ENCODE results near the gene MRAP. TPM values are rescaled to one million over a fixed set of nuclear protein-coding genes. Genes with fewer than 3 reads are reported as not detected.

MRAP gene
- total RNA-seq, 1 experiment from 2014 or later: not detected

GRCh38 chr21:32333953-32334673, 35.5 kb downstream of the MRAP start (continued):
- TF ChIP-seq YY1 (IDR thresholded peaks at IDR 0.05; ENCODE audit: extremely low read depth, insufficient replicate concordance, low read depth, low read length): no peak
- TF ChIP-seq MAX (IDR thresholded peaks at IDR 0.05): no peak
- TF ChIP-seq SIN3A (IDR thresholded peaks at IDR 0.05; ENCODE audit: low read depth): no peak
- no peak for TF ChIP-seq SP1 (IDR thresholded peaks at IDR 0.05; ENCODE audit: low read depth)

- POLR2A ChIA-PET: no interaction called here
- Histone ChIP-seq H3K27me3 (ENCODE audit: insufficient read depth, low read length) (no peaks in the 10 kb centered on the region), H2AFZ (ENCODE audit: low read depth, low read length, poor library complexity, severe bottlenecking) (no peak overlapping the region), H3K4me1 (ENCODE audit: control insufficient read depth in 1 of 2, insufficient read depth in 2 of 2, low read length in 2 of 2) (peaks cover 6 to 8% of the 10 kb centered on the region in 2 experiments), H3K9me2 (ENCODE audit: insufficient read depth) (no peaks in the 10 kb centered on the region), H3K27ac (ENCODE audit: low read depth, low read length) (no peak overlapping the region), H3K79me2 (ENCODE audit: insufficient read depth, low read length) (peaks cover 23% of the 10 kb centered on the region; the same call in 1 of the 2 replicates), H3K4me3 (replicated peaks in 1 of 2; ENCODE audit: low read depth in 1 of 2, low read length in 2 of 2) (no peak overlapping the region), H3K9ac (ENCODE audit: low read length) (no peak overlapping the region), H3K9me3 (ENCODE audit: control insufficient read depth in 1 of 2, insufficient read depth in 1 of 2, low read depth in 1 of 2, low read length in 2 of 2) (no peaks in the 10 kb centered on the region), H3K36me3 (ENCODE audit: control insufficient read depth in 1 of 2, insufficient read depth in 2 of 2, low read length in 2 of 2) (peaks cover 54 to 71% of the 10 kb centered on the region in 2 experiments), H3K4me2 (ENCODE audit: low read length) (no peak overlapping the region), H4K20me1 (ENCODE audit: insufficient read depth) (peaks cover 8% of the 10 kb centered on the region; the same call in 1 of the 2 replicates)
- no TSS peak for BruUV-seq (replicated peaks)
- DNase-seq (ENCODE audit: low read depth, low spot score) (no peak), ATAC-seq (no peak)
- intact Hi-C loops (cut with micrococcal nuclease): no loop called here
- TF ChIP-seq POLR2AphosphoS5 (IDR thresholded peaks at IDR 0.05; ENCODE audit: low read depth, low read length): no peak
- no peak for TF ChIP-seq RAD21 (IDR thresholded peaks at IDR 0.05; ENCODE audit: low read depth)
- TF ChIP-seq FOSL1 (IDR thresholded peaks at IDR 0.05; ENCODE audit: low read depth): no peak
- no peak for TF ChIP-seq EZH2 (IDR thresholded peaks at IDR 0.05)
- no peak for TF ChIP-seq POLR2A (IDR thresholded peaks at IDR 0.05; ENCODE audit: borderline replicate concordance, extremely low read depth, insufficient read depth, insufficient read length)
- TF ChIP-seq CBX3 (IDR thresholded peaks at IDR 0.05; ENCODE audit: low read depth): no peak
- TF ChIP-seq ELF1 (IDR thresholded peaks at IDR 0.05; ENCODE audit: borderline replicate concordance, low read depth): no peak
- TF ChIP-seq EZH2phosphoT487 (IDR thresholded peaks at IDR 0.05; ENCODE audit: borderline replicate concordance): no peak
- no peak for TF ChIP-seq ZFX (IDR thresholded peaks at IDR 0.05)
- TF ChIP-seq EGR1 (IDR thresholded peaks at IDR 0.05; ENCODE audit: low read depth): no peak
- no peak for TF ChIP-seq CTCF (IDR thresholded peaks at IDR 0.05 in 2 of 3, conservative IDR thresholded peaks at IDR 0.05 in 1 of 3; ENCODE audit: borderline replicate concordance in 1 of 3, insufficient read depth in 1 of 3, low read depth in 2 of 3, low read length in 2 of 3)
- no peak for TF ChIP-seq ZBTB33 (IDR thresholded peaks at IDR 0.05; ENCODE audit: extremely low read depth, insufficient replicate concordance, low read length)
- TF ChIP-seq SIN3A (IDR thresholded peaks at IDR 0.05; ENCODE audit: low read depth): no peak
- TF ChIP-seq MAX (IDR thresholded peaks at IDR 0.05): no peak
- TF ChIP-seq YY1 (IDR thresholded peaks at IDR 0.05; ENCODE audit: extremely low read depth, insufficient replicate concordance, low read depth, low read length): no peak
- TF ChIP-seq CEBPB (IDR thresholded peaks at IDR 0.05; ENCODE audit: low read depth): no peak
- TF ChIP-seq JUND (IDR thresholded peaks at IDR 0.05): no peak
- no peak for TF ChIP-seq TCF7L2 (IDR thresholded peaks at IDR 0.05; ENCODE audit: borderline replicate concordance, extremely low read depth, insufficient read depth, insufficient read length)
- CTCF ChIA-PET: no interaction called here
- RAD21 ChIA-PET (ENCODE audit: low non-redundant PET in 1 of 2, low total read pairs in 2 of 2, uncharacterized antibody in 2 of 2, unreplicated experiment in 2 of 2): no interaction called here
These were observed 36.4 kb downstream of the MRAP start for GRCh38 chr21:32334980-32335531.

All from HCT116 (cell line).